ENCODE data around the gene SH3RF3. TPM values are rescaled to one million over a fixed set of nuclear protein-coding genes. Genes with fewer than 3 reads are reported as not detected.

Gene SH3RF3
- total and polyA plus RNA-seq, 9 of the 15 experiments (the other 6 are each of a cell fraction or from before 2014, with no cell fraction given), result 0.02 TPM; not detected in 8

GRCh38 chr2:109384308-109385271, 255.6 kb downstream of the SH3RF3 start:
- in situ Hi-C loops (cut with MboI) (no loop called here), intact Hi-C loops (cut with micrococcal nuclease) (no loop called here)
- Histone ChIP-seq H3K27ac (ENCODE audit: extremely low read depth, low read depth, low read length) (no peak overlapping the region), H3K4me2 (ENCODE audit: insufficient read depth, low read length) (no peak overlapping the region), H3K36me3 (ENCODE audit: control insufficient read depth, insufficient read depth, low read length) (no peaks in the 10 kb centered on the region), H3K9ac (ENCODE audit: insufficient read depth in 1 of 2, low read depth in 2 of 2, low read length in 2 of 2) (no peak overlapping the region), H3K9me1 (ENCODE audit: control insufficient read depth, insufficient read depth, low read length) (no peaks in the 10 kb centered on the region), H3K27me3 (ENCODE audit: control insufficient read depth in 2 of 2, insufficient read depth in 2 of 2, low read length in 2 of 2) (peaks cover 13 to 48% of the 10 kb centered on the region in 2 experiments; a peak in 4 of 5 replicates), H3K9me3 (replicated peaks; ENCODE audit: control insufficient read depth, insufficient read depth, low read depth, low read length) (no peaks in the 10 kb centered on the region), H3K79me2 (ENCODE audit: control insufficient read depth, insufficient read depth, low read length) (no peaks in the 10 kb centered on the region), H3K4me3 (no peak overlapping the region), H4K20me1 (replicated peaks; ENCODE audit: control insufficient read depth, insufficient read depth, low read length) (peaks cover 6% of the 10 kb centered on the region; the same call in 1 of the 2 replicates), H2AFZ (ENCODE audit: low read depth, low read length) (no peak overlapping the region), H3K4me1 (replicated peaks in 1 of 2; ENCODE audit: control insufficient read depth in 2 of 2, insufficient read depth in 2 of 2, low read length in 2 of 2) (no peaks in the 10 kb centered on the region)
- 2% methylated on average over 17 of the region's 18 CpGs for WGBS (ENCODE audit: insufficient coverage, low coverage, missing lambda C conversion rate)
- POLR2A ChIA-PET, result no interaction called here
- CTCF ChIA-PET (ENCODE audit: low intra/inter-chr PET ratio), result no interaction called here
- ATAC-seq, result no peak
- no TSS peak for BruUV-seq (replicated peaks)
- no peak for DNase-seq (ENCODE audit: extremely low read depth in 1 of 4, low spot score in 3 of 4)
- FAIRE-seq, result no peak
- TF ChIP-seq KDM4B (IDR thresholded peaks at IDR 0.05; ENCODE audit: borderline replicate concordance in 2 of 2, low read depth in 1 of 2) (no peak), DNMT1 (IDR thresholded peaks at IDR 0.05) (no peak), ARID2 (IDR thresholded peaks at IDR 0.05) (no peak), HNRNPL (IDR thresholded peaks at IDR 0.05; ENCODE audit: low read depth, low read length) (no peak), SP1 (CRISPR knock-in tag; IDR thresholded peaks at IDR 0.05) (no peak), ZNF449 (CRISPR knock-in tag; IDR thresholded peaks at IDR 0.05) (no peak), ATF2 (CRISPR knock-in tag; IDR thresholded peaks at IDR 0.05) (no peak), HES1 (IDR thresholded peaks at IDR 0.05; ENCODE audit: low read depth) (no peak), MEIS2 (IDR thresholded peaks at IDR 0.05; ENCODE audit: partially characterized antibody) (no peak), GATAD2A (IDR thresholded peaks at IDR 0.05) (no peak), STAT6 (CRISPR knock-in tag; IDR thresholded peaks at IDR 0.05) (no peak), ZNF696 (CRISPR knock-in tag; conservative IDR thresholded peaks at IDR 0.05) (no peak), SREBF2 (CRISPR knock-in tag; IDR thresholded peaks at IDR 0.05) (no peak)
